Heart left ventricle (tissue), 16 donors: ENCODE results near the gene LAMA5. TPM values are rescaled to one million over a fixed set of nuclear protein-coding genes. Genes with fewer than 3 reads are reported as not detected.
A peak's percentile ranks its signal among the peaks of the same experiment; 100 is the strongest.

Source experiments
- ATAC-seq, 4 donors: fragments of 200-7000 bp; cut with Tn5 transposase; one replicate each; pipeline ENCODE4 v1.9.1; 2020 to 2022; ENCODE audit warnings: moderate library complexity in 4 of 4, mild to moderate bottlenecking in 3 of 4, moderate number of reproducible peaks in 1 of 4
- DNase-seq, 5 donors: peaks; one replicate each; pipeline ENCODE4 v3.0.0-alpha.2; 2020
- H3K27ac ChIP-seq, 12 donors: fragments of 200-600 bp; sonication (generic) in 4 of 12; one replicate each; pipeline versions ENCODE4 v1.5.0 to v1.8.0; 2016 to 2022; ENCODE audit warnings: mild to moderate bottlenecking in 2 of 12
- H3K27me3 ChIP-seq, 9 donors: fragments of 200-600 bp; sonication (generic) in 2 of 9; one replicate each; pipeline versions ENCODE4 v1.5.1 to v1.8.0; 2016 to 2022; ENCODE audit warnings: mild to moderate bottlenecking in 3 of 9
- H3K36me3 ChIP-seq, 9 donors: fragments of 200-600 bp; sonication (generic) in 2 of 9; one replicate each; pipeline versions ENCODE4 v1.5.0 to v1.8.0; 2018 to 2022; ENCODE audit warnings: mild to moderate bottlenecking in 2 of 9
- H3K4me1 ChIP-seq, 12 donors: fragments of 200-600 bp; sonication (generic) in 4 of 12; one replicate each; pipeline versions ENCODE4 v1.5.0 to v1.8.0; 2016 to 2022; ENCODE audit warnings: mild to moderate bottlenecking in 3 of 12
- H3K4me3 ChIP-seq, 12 donors: fragments of 200-600 bp; sonication (generic) in 4 of 12; one replicate each; pipeline versions ENCODE4 v1.5.0 to v1.8.0; 2017 to 2022; ENCODE audit warnings: mild to moderate bottlenecking in 9 of 12, moderate library complexity in 4 of 12
- H3K9me3 ChIP-seq, 12 donors: fragments of 200-600 bp; sonication (generic) in 4 of 12; one replicate each; pipeline versions ENCODE4 v1.5.0 to v1.8.0; 2016 to 2022; ENCODE audit warnings: mild to moderate bottlenecking in 1 of 12
- POLR2A ChIP-seq, 2 donors: fragments of 450-650 bp; IDR thresholded peaks; one replicate each; pipeline ENCODE4 v1.6.1; 2017; ENCODE audit warnings: antibody characterized with exemption in 2 of 2, mild to moderate bottlenecking in 2 of 2, moderate library complexity in 2 of 2
- WGBS, 4 donors: extraction: QIAGEN DNeasy Blood & Tissue Kit in 2 of 4; methylation state at CpG; one replicate each; pipeline versions ENCODE4 v1.1.5 to v1.1.7; 2013 to 2018; 5-methylcytosine and 5-hydroxymethylcytosine counted together
- intact Hi-C, 10 donors: fragments of 100-400 bp; cut with DNase I; formaldehyde crosslinking; loops; one replicate each; pipeline versions ENCODE4 v1.11.1 to v1.14.2; 2022
- polyA plus RNA-seq, 2 donors: library from polyadenylated mRNA; stranded (reverse); fragments of 200-250 nt; gene quantifications; one replicate each; pipeline ENCODE4 v1.2.3, GENCODE V29; 2013
- total RNA-seq, 9 donors: library from RNA; depleted of rRNA in 2 of 9; stranded (reverse); fragments of >200 nt in 2 of 9; fragmentation: NEBNext Ultra II Directional in 3 of 9; extraction: Animal tissue kit (Norgen Biotek cat#: 25700) in 3 of 9; gene quantifications; one replicate each; pipeline versions ENCODE4 v1.1.0 to v1.2.4, GENCODE V29; 2016 to 2023
- TF ChIP-seq, protein P1 (sequence below), 12 donors: fragments of 200-600 bp; sonication (generic) in 4 of 12; IDR thresholded peaks; one replicate each; pipeline versions ENCODE4 v1.5.0 to v1.8.0; 2018 to 2022; ENCODE audit warnings: antibody characterized with exemption in 12 of 12, mild to moderate bottlenecking in 5 of 12
- donor health status: ischemic (EF 13 %, LVEDD 7.1; RV severe dilation, severe dysfunction).
- donor health status: healthy with polysubstance abuse.
- donor health status: DM: no; HTN: yes; CAD: no.
- donor health status: DM: no; HTN: no; CAD: no.
- donor health status: ischemic (EF 25% LVEDD 6.9; RV normal size, moderate dysfunction).
- donor health status: ischemic (EF 25% LVEDD 5.7; RV mildly dilated, moderate dysfunction).
- donor health status: healthy.
- donor health status: DM: yes; HTN: yes; CAD: no.
- donor health status: ischemic (EF 35%, LVEDD 5.7; RV mildly dilated, moderate dysfunction).
- donor health status: nonischemic (EF 11% LVEDD 7.7; RV severe dilation, severe dysfunction).
- donor health status: DM: yes; HTN: yes; CAD: no.
- donor health status: PGD.
- donor health status: ischemic (EF 29% LVEDD 5.4; RV normal size, mild dysfunction).
- donor health status: nonischemic (EF 23%, LVEDD 6.1; RV moderate dilation, normal function).

The LAMA5 gene
- total and polyA plus RNA-seq, 11 donors = 57.4 to 128 (median 73.6) TPM

DNA sequence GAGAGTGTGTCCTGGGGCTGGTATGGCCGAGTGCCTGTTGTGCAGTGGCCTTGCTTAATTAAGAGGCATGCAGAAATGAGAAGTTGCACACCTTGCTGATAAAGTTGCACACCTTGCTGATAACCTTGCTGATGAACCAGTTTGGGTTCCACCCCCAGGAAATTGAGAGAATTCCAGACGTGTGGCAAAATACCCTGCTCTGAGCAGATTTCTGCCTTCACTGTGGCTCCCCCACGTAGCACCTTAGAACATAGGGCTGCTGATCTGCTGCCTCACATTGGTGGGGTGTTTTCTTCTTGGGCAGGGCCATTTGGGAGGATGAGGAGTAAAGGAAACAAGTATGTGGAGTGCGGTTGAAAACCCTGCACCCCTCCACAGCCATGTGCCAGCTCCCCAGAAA, 86.8 kb downstream of the LAMA5 start:
- H3K27ac ChIP-seq = no peak overlapping the region
- DNase-seq (no peak), ATAC-seq (no peak)
- H3K4me1 ChIP-seq = peaks cover 0 to 44% (median 22%) of the 10 kb centered on the region in 12 donors
- TF ChIP-seq POLR2A (IDR thresholded peaks at IDR 0.05) = no peak
- TF ChIP-seq, protein P1, sequence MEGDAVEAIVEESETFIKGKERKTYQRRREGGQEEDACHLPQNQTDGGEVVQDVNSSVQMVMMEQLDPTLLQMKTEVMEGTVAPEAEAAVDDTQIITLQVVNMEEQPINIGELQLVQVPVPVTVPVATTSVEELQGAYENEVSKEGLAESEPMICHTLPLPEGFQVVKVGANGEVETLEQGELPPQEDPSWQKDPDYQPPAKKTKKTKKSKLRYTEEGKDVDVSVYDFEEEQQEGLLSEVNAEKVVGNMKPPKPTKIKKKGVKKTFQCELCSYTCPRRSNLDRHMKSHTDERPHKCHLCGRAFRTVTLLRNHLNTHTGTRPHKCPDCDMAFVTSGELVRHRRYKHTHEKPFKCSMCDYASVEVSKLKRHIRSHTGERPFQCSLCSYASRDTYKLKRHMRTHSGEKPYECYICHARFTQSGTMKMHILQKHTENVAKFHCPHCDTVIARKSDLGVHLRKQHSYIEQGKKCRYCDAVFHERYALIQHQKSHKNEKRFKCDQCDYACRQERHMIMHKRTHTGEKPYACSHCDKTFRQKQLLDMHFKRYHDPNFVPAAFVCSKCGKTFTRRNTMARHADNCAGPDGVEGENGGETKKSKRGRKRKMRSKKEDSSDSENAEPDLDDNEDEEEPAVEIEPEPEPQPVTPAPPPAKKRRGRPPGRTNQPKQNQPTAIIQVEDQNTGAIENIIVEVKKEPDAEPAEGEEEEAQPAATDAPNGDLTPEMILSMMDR (IDR thresholded peaks at IDR 0.05) = no peak
- H3K36me3 ChIP-seq = peaks cover 0 to 87% (median 69%) of the 10 kb centered on the region in 9 donors
- H3K4me3 ChIP-seq = no peak overlapping the region
- intact Hi-C loops = loop anchor here in 3 of 10 donors (5.0 to 10.0 kb wide), 4 partner anchors 33 to 256 kb away; partner anchors contain the start of genes MTG2 (in 1 of the 3), PSMA7 (in 1 of the 3) and SS18L1 (in 1 of the 3)
- no peaks in the 10 kb centered on the region for H3K27me3 ChIP-seq
- 79 to 90% (median 88%) methylated on average over 4 of the region's 4 CpGs for WGBS, 4 donors
- no peaks in the 10 kb centered on the region for H3K9me3 ChIP-seq

DNA sequence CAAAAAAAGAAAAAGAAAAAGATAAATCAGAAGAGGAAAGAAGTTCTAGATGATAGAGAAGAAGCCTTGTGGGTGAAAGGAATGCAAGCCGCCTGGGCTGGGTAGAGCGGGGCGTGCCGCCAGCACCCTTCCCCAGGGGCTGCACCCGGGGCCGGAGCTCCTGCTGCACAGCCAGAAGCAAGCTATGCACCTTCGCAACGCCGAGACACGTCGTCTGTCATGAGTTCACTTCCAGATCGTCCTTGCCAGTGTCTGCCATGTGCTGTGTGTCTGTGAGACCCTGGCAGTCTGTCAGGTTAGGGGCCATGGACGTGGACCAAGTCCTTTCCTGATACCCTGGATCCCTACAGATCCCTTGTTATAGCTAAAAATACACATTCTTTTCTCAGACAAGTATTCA, 89.9 kb downstream of the LAMA5 start:
- ATAC-seq = peak in 1 of 4 donors; percentile 16
- DNase-seq = no peak
- Histone ChIP-seq H3K36me3 (peaks cover 0 to 87% (median 73%) of the 10 kb centered on the region in 9 donors), H3K27me3 (no peaks in the 10 kb centered on the region), H3K27ac (peak overlapping the region in 6 of 12 donors; percentile 36 to 69 (median 52)), H3K4me3 (no peak overlapping the region), H3K4me1 (peaks cover 0 to 27% (median 10%) of the 10 kb centered on the region in 12 donors), H3K9me3 (no peaks in the 10 kb centered on the region)
- intact Hi-C loops = loop anchor here in 2 of 10 donors (10.0 kb wide), 2 partner anchors 82 to 262 kb away; no protein-coding TSS in a partner anchor
- TF ChIP-seq, protein P1 (IDR thresholded peaks at IDR 0.05) = no peak
- TF ChIP-seq POLR2A (IDR thresholded peaks at IDR 0.05) = no peak
- WGBS, 4 donors = 43 to 66% (median 59%) methylated on average over 13 of the region's 13 CpGs

DNA sequence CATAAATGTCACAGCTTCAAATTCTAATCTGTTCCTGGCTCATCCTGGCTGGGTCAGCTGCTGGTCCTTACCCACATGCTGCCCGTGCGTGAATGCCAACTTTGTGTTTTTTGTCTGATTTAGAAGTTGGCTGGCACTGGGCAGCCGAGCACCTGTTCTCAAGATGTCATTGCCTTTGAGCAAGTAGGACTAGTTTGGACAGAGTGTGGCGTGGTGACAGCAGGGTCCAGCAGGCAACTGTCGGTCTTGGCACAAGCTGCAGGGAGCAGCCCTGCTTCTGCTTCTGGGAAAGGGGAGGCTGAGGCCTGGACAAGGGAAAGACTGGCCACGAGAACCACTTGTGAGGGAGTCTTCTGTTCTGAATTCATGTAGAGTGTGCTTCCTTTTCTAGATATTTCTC, 90.7 kb downstream of the LAMA5 start:
- 38 to 65% (median 53%) methylated on average over 4 to 6 of the region's 6 CpGs for WGBS, 4 donors
- Histone ChIP-seq H3K27me3 (no peaks in the 10 kb centered on the region), H3K9me3 (no peaks in the 10 kb centered on the region), H3K4me3 (no peak overlapping the region), H3K27ac (peak overlapping the region in 9 of 12 donors; percentile 24 to 69 (median 47)), H3K36me3 (peaks cover 0 to 87% (median 73%) of the 10 kb centered on the region in 9 donors), H3K4me1 (peaks cover 0 to 25% (median 10%) of the 10 kb centered on the region in 12 donors)
- DNase-seq = peak in 3 of 5 donors; percentile 40 to 58 (median 56)
- TF ChIP-seq, protein P1 (IDR thresholded peaks at IDR 0.05) = no peak
- TF ChIP-seq POLR2A (IDR thresholded peaks at IDR 0.05) = no peak
- intact Hi-C loops = loop anchor here in 2 of 10 donors (10.0 kb wide), 2 partner anchors 82 to 262 kb away; no protein-coding TSS in a partner anchor
- ATAC-seq = peak; percentile 54 to 71 (median 65)

DNA sequence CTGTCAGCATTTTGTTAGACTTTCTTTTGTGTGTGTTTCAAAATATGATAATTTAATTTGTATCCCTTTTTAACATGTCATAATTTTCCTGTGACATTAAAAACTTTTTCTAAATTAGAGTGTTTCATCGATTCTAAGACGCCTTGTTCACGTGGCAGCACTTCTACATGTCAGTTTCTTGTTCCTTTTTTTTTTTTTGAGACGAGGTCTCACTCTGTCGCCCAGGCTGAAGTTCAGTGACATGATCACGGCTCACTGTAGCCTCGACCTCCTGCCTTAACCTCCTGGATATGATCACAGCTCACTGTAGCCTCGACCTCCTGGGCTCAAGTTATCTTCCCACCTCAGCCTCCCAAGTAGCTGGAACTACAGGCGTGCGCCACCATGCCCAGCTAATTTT, 91.9 kb downstream of the LAMA5 start:
- Histone ChIP-seq H3K27me3 (no peaks in the 10 kb centered on the region), H3K27ac (no peak overlapping the region), H3K36me3 (peaks cover 0 to 75% (median 62%) of the 10 kb centered on the region in 9 donors), H3K4me1 (peaks cover 0 to 25% (median 10%) of the 10 kb centered on the region in 12 donors), H3K4me3 (no peak overlapping the region), H3K9me3 (no peaks in the 10 kb centered on the region)
- intact Hi-C loops = loop anchor here in 2 of 10 donors (10.0 kb wide), 2 partner anchors 80 to 260 kb away; no protein-coding TSS in a partner anchor
- no peak for TF ChIP-seq POLR2A (IDR thresholded peaks at IDR 0.05)
- TF ChIP-seq, protein P1 (IDR thresholded peaks at IDR 0.05) = no peak
- WGBS, 4 donors = 93 to 94% (median 93%) methylated on average over 10 of the region's 10 CpGs
- ATAC-seq (no peak), DNase-seq (no peak)
